ENCODE results near the gene ELOB. TPM values are rescaled to one million over a fixed set of nuclear protein-coding genes. Genes with fewer than 3 reads are reported as not detected.

Gene ELOB
- total and polyA plus RNA-seq, 4 experiments from 2014 or later = 83.0 to 270 (median 177) TPM

GRCh38 chr16:2779151-2779920, 2.3 kb upstream of the ELOB start:
- peaks cover 14 to 43% (median 27%) of the 10 kb centered on the region in 4 donors for H3K4me1 Mint-ChIP-seq
- peak in 1 of 5 donors; percentile 31 for DNase-seq

GRCh38 chr16:2778630-2778958, 1.5 kb upstream of the ELOB start:
- ChIA-PET CTCF (ENCODE audit: partially characterized antibody) (interaction anchor here (0.7 to 1.1 kb wide), 2 partner anchors 90 to 291 kb away, joined by 3 to 4 read pairs; no protein-coding TSS in a partner anchor), POLR2A (ENCODE audit: partially characterized antibody) (interaction anchor here (0.7 to 8.8 kb wide), 15 partner anchors 8 to 1006 kb away, joined by 3 to 142 read pairs (median 7); partner anchors contain the start of genes EME2, FLYWCH1, FLYWCH2 and KCTD5)
- Mint-ChIP-seq H3K36me3 (peaks cover 0 to 30% of the 10 kb centered on the region in 2 donors), H3K27me3 (no peaks in the 10 kb centered on the region), H3K27ac (peak overlapping the region; percentile 96 to 99 (median 98)), H3K4me3 (peak overlapping the region; percentile 90 to 99 (median 94)), H3K4me1 (peaks cover 14 to 44% (median 28%) of the 10 kb centered on the region in 4 donors), H3K9me3 (no peaks in the 10 kb centered on the region)
- intact Hi-C loops (cut with micrococcal nuclease) = loop anchor here (5.0 to 10.0 kb wide), 2 partner anchors 89 to 244 kb away; partner anchors contain the start of genes CEMP1 and PDPK1
- Histone ChIP-seq H3K4me3 (ENCODE audit: low read length in 2 of 2) (peak overlapping the region; percentile 49 to 76), H3K27me3 (ENCODE audit: insufficient read depth, low read length) (no peaks in the 10 kb centered on the region), H3K27ac (ENCODE audit: low read depth, low read length) (peak overlapping the region; percentile 99), H3K9me3 (ENCODE audit: control insufficient read depth in 1 of 2, low read length in 2 of 2) (no peaks in the 10 kb centered on the region), H3K4me1 (ENCODE audit: insufficient read depth, low read length) (peaks cover 38% of the 10 kb centered on the region), H3K36me3 (ENCODE audit: insufficient read depth, low read length) (peaks cover 8% of the 10 kb centered on the region)
- no peak for DNase-seq

More at GRCh38 chr16:2779151-2779920, 2.3 kb upstream of the ELOB start:
- Mint-ChIP-seq H3K9me3 (no peaks in the 10 kb centered on the region), H3K36me3 (peaks cover 0 to 23% of the 10 kb centered on the region in 2 donors), H3K27ac (peak overlapping the region in 6 of 7 donors; percentile 19 to 99 (median 98)), H3K4me3 (peak overlapping the region in 5 of 8 donors; percentile 41 to 99 (median 94)), H3K27me3 (no peaks in the 10 kb centered on the region)
- ChIA-PET POLR2A (ENCODE audit: partially characterized antibody) (interaction anchor here (0.7 to 8.8 kb wide), 9 partner anchors 12 to 815 kb away, joined by 3 to 142 read pairs (median 7); partner anchors contain the start of genes FLYWCH1, FLYWCH2, KCTD5 and RPS2), CTCF (ENCODE audit: partially characterized antibody) (interaction anchor here (1.1 kb wide), 1 partner anchor 89 kb away, joined by 4 read pairs; no protein-coding TSS in a partner anchor)
- Histone ChIP-seq H3K27ac (ENCODE audit: low read depth, low read length) (no peak overlapping the region), H3K4me3 (ENCODE audit: low read length in 2 of 2) (no peak overlapping the region), H3K9me3 (ENCODE audit: control insufficient read depth in 1 of 2, low read length in 2 of 2) (no peaks in the 10 kb centered on the region), H3K36me3 (ENCODE audit: insufficient read depth, low read length) (peaks cover 5% of the 10 kb centered on the region), H3K4me1 (ENCODE audit: insufficient read depth, low read length) (peaks cover 36% of the 10 kb centered on the region), H3K27me3 (ENCODE audit: insufficient read depth, low read length) (no peaks in the 10 kb centered on the region)
- intact Hi-C loops (cut with micrococcal nuclease) = loop anchor here (5.0 to 10.0 kb wide), 2 partner anchors 88 to 245 kb away; partner anchors contain the start of genes CEMP1 and PDPK1

- Mint-ChIP-seq H3K27me3 (no peaks in the 10 kb centered on the region), H3K4me3 (peak overlapping the region; percentile 90 to 99 (median 94)), H3K9me3 (no peaks in the 10 kb centered on the region), H3K27ac (peak overlapping the region; percentile 96 to 99 (median 98)), H3K4me1 (peaks cover 14 to 44% (median 31%) of the 10 kb centered on the region in 4 donors), H3K36me3 (peaks cover 3 to 35% of the 10 kb centered on the region in 2 donors)
- no peaks in the 10 kb centered on the region for H3K9me3 ChIP-seq (ENCODE audit: control insufficient read depth in 1 of 2, low read length in 2 of 2)
- peaks cover 38% of the 10 kb centered on the region for H3K4me1 ChIP-seq (ENCODE audit: insufficient read depth, low read length)
- H3K4me3 ChIP-seq (ENCODE audit: low read length in 2 of 2) = peak overlapping the region; percentile 49 to 76
- no peaks in the 10 kb centered on the region for H3K27me3 ChIP-seq (ENCODE audit: insufficient read depth, low read length)
- peaks cover 8% of the 10 kb centered on the region for H3K36me3 ChIP-seq (ENCODE audit: insufficient read depth, low read length)
- intact Hi-C loops (cut with micrococcal nuclease) = loop anchor here (1.0 to 10.0 kb wide), 3 partner anchors 26 to 243 kb away; partner anchors contain the start of genes CEMP1, PDPK1 and SRRM2
- ChIA-PET CTCF (ENCODE audit: partially characterized antibody) (interaction anchor here (0.7 to 1.1 kb wide), 2 partner anchors 90 to 290 kb away, joined by 3 to 4 read pairs; no protein-coding TSS in a partner anchor), POLR2A (ENCODE audit: partially characterized antibody) (interaction anchor here (0.5 to 8.8 kb wide), 23 partner anchors 8 to 1006 kb away, joined by 3 to 142 read pairs (median 4); partner anchors contain the start of genes AMDHD2, EME2, FLYWCH1 and FLYWCH2)
- peak; percentile 47 to 57 (median 55) for DNase-seq
- peak overlapping the region; percentile 99 for H3K27ac ChIP-seq (ENCODE audit: low read depth, low read length)
Observed at GRCh38 chr16:2777903-2778629, 986 bp upstream of the ELOB start.

GRCh38 chr16:2776500-2777139, 460 bp downstream of the ELOB start:
- intact Hi-C loops (cut with micrococcal nuclease) = loop anchor here (1.0 to 10.0 kb wide), 3 partner anchors 24 to 242 kb away; partner anchors contain the start of genes CEMP1, PDPK1 and SRRM2
- ChIA-PET CTCF (ENCODE audit: partially characterized antibody) (interaction anchor here (1.1 kb wide), 1 partner anchor 23 kb away, joined by 3 read pairs; no protein-coding TSS in a partner anchor), POLR2A (ENCODE audit: partially characterized antibody) (interaction anchor here (0.7 to 8.8 kb wide), 15 partner anchors 9 to 257 kb away, joined by 3 to 142 read pairs (median 7); partner anchors contain the start of genes AMDHD2, FLYWCH1, FLYWCH2 and KCTD5)
- Mint-ChIP-seq H3K4me3 (peak overlapping the region; percentile 88 to 96 (median 93)), H3K36me3 (peaks cover 14 to 47% of the 10 kb centered on the region in 2 donors), H3K9me3 (no peaks in the 10 kb centered on the region), H3K27me3 (no peaks in the 10 kb centered on the region), H3K4me1 (peaks cover 18 to 47% (median 38%) of the 10 kb centered on the region in 4 donors), H3K27ac (peak overlapping the region; percentile 54 to 99 (median 93))
- Histone ChIP-seq H3K9me3 (ENCODE audit: control insufficient read depth in 1 of 2, low read length in 2 of 2) (no peaks in the 10 kb centered on the region), H3K27me3 (ENCODE audit: insufficient read depth, low read length) (no peaks in the 10 kb centered on the region), H3K27ac (ENCODE audit: low read depth, low read length) (peak overlapping the region; percentile 60), H3K4me1 (ENCODE audit: insufficient read depth, low read length) (peaks cover 38% of the 10 kb centered on the region), H3K36me3 (ENCODE audit: insufficient read depth, low read length) (peaks cover 14% of the 10 kb centered on the region), H3K4me3 (ENCODE audit: low read length in 2 of 2) (peak overlapping the region; percentile 34 to 73)
- DNase-seq = no peak

- H3K9me3 ChIP-seq (ENCODE audit: control insufficient read depth in 1 of 2, low read length in 2 of 2) = no peaks in the 10 kb centered on the region
- H3K9me3 Mint-ChIP-seq = no peaks in the 10 kb centered on the region
- H3K36me3 ChIP-seq (ENCODE audit: insufficient read depth, low read length) = peaks cover 21% of the 10 kb centered on the region
- intact Hi-C loops (cut with micrococcal nuclease) = loop anchor here (5.0 to 10.0 kb wide), 2 partner anchors 91 to 241 kb away; partner anchors contain the start of genes CEMP1 and PDPK1
- POLR2A ChIA-PET (ENCODE audit: partially characterized antibody) = interaction anchor here (0.7 to 8.8 kb wide), 9 partner anchors 8 to 1070 kb away, joined by 3 to 142 read pairs (median 7); partner anchors contain the start of genes FLYWCH1, MAPK8IP3, PRSS33 and SRRM2
- H3K4me3 ChIP-seq (ENCODE audit: low read length in 2 of 2) = peak overlapping the region; percentile 34 to 73
- peaks cover 19 to 53% of the 10 kb centered on the region in 2 donors for H3K36me3 Mint-ChIP-seq
- no peaks in the 10 kb centered on the region for H3K27me3 ChIP-seq (ENCODE audit: insufficient read depth, low read length)
- CTCF ChIA-PET (ENCODE audit: partially characterized antibody) = interaction anchor here (1.1 kb wide), 1 partner anchor 22 kb away, joined by 3 read pairs; no protein-coding TSS in a partner anchor
- H3K27ac ChIP-seq (ENCODE audit: low read depth, low read length) = peak overlapping the region; percentile 60
- H3K27ac Mint-ChIP-seq = peak overlapping the region; percentile 54 to 99 (median 93)
- H3K4me1 ChIP-seq (ENCODE audit: insufficient read depth, low read length) = peaks cover 38% of the 10 kb centered on the region
- no peaks in the 10 kb centered on the region for H3K27me3 Mint-ChIP-seq
- peak overlapping the region; percentile 88 to 96 (median 93) for H3K4me3 Mint-ChIP-seq
- no peak for DNase-seq
- H3K4me1 Mint-ChIP-seq = peaks cover 19 to 47% (median 38%) of the 10 kb centered on the region in 4 donors
Observed at GRCh38 chr16:2775765-2776499, 1.1 kb downstream of the ELOB start.
